Skeletal muscle satellite cell (primary cell): Measurements from ENCODE around the gene NEK6.

Experiments
- H3K27me3 ChIP-seq: 2 replicates; pipeline ENCODE4 v1.7.0; 2013; ENCODE audit warnings: low read length; ENCODE audit not compliant: control insufficient read depth, insufficient read depth
- H3K36me3 ChIP-seq: 2 replicates; pipeline ENCODE4 v1.7.0; 2013; ENCODE audit warnings: mild to moderate bottlenecking, control low read depth, low read length; ENCODE audit not compliant: insufficient read depth
- H3K4me1 ChIP-seq: 2 replicates; pipeline ENCODE4 v1.7.0; 2013; ENCODE audit warnings: low read length; ENCODE audit not compliant: control insufficient read depth, insufficient read depth
- H3K4me2 ChIP-seq: 2 replicates; pipeline ENCODE4 v1.7.0; 2013; ENCODE audit warnings: mild to moderate bottlenecking, low read length
- H3K4me3 ChIP-seq: 2 replicates; pipeline ENCODE4 v1.7.0; 2013; ENCODE audit warnings: low read length
- H3K9ac ChIP-seq: 2 replicates; pipeline ENCODE4 v1.7.0; 2013; ENCODE audit warnings: mild to moderate bottlenecking, low read depth, low read length, moderate library complexity
- H3K9me3 ChIP-seq: replicated peaks from 2 replicates; pipeline ENCODE4 v1.7.0; 2013; ENCODE audit warnings: mild to moderate bottlenecking, control low read depth, low read length

Gene NEK6

DNA sequence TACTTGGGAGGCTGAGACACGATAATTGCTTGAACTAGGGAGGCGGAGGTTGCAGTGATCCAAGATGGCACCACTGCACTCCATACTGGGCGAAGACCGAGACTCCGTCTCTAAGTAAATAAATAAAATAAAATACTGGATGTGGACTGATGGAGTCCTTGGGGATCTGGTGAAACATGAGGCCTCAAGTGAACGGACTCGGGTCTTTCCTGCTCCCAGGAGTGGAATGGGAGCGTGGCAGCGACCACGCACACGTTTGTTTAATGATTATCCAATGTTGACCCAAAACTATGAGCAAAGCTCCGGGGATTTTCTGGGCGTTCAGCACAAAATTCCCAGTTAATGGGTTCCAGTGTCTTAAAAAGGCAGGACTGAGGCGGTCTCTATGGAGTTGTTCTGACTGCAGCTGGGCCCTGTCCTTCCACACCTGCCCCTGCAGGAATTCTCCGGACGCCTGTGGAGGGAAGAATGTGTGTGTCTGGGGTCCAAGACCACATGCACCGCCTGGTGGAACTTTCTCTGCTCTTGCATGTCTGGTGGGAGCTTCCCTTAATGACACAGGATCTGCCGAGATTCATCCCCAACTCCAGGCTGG, 26.6 kb downstream of the NEK6 start:
- Histone ChIP-seq H3K4me1 (peaks cover 89% of the 10 kb centered on the region), H3K36me3 (peaks cover 24% of the 10 kb centered on the region), H3K9me3 (no peaks in the 10 kb centered on the region), H3K4me2 (peak overlapping the region; percentile 63), H3K4me3 (peak overlapping the region; percentile 45), H3K27me3 (no peaks in the 10 kb centered on the region), H3K9ac (peak overlapping the region; percentile 81)

GRCh38 chr9:124284940-124285441, 27.2 kb downstream of the NEK6 start:
- Histone ChIP-seq H3K9me3 (no peaks in the 10 kb centered on the region), H3K27me3 (no peaks in the 10 kb centered on the region), H3K9ac (peak overlapping the region; percentile 81), H3K4me1 (peaks cover 82% of the 10 kb centered on the region), H3K36me3 (peaks cover 31% of the 10 kb centered on the region), H3K4me2 (peak overlapping the region; percentile 63), H3K4me3 (peak overlapping the region; percentile 45)

DNA sequence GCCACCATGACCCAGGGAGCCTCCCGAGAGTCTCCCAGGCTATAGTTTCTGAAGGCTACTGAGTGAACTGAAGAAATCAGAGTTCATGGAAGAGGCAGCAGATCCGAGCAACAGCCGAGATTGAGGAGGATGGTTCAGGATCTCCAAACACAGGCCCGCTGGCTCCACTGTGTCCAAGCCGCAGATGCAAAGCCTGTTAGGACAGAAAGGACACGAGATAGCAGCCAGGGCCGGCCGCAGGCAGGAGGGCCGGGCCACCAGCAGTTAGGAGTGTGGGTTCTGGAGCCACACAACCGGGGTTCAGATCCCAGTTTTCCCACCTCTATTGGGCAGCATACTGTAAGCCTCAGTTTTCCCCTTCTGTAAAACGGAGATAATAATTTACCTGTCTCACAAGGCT, 27.7 kb downstream of the NEK6 start:
- H3K4me1 ChIP-seq = peaks cover 77% of the 10 kb centered on the region
- peaks cover 33% of the 10 kb centered on the region for H3K36me3 ChIP-seq
- peak overlapping the region; percentile 81 for H3K9ac ChIP-seq
- no peaks in the 10 kb centered on the region for H3K27me3 ChIP-seq
- no peaks in the 10 kb centered on the region for H3K9me3 ChIP-seq
- H3K4me3 ChIP-seq = peak overlapping the region; percentile 45
- peak overlapping the region; percentile 63 for H3K4me2 ChIP-seq

GRCh38 chr9:124285903-124286291, 28.1 kb downstream of the NEK6 start:
- H3K36me3 ChIP-seq = peaks cover 35% of the 10 kb centered on the region
- H3K4me1 ChIP-seq = peaks cover 73% of the 10 kb centered on the region
- H3K4me3 ChIP-seq = peak overlapping the region; percentile 45

DNA sequence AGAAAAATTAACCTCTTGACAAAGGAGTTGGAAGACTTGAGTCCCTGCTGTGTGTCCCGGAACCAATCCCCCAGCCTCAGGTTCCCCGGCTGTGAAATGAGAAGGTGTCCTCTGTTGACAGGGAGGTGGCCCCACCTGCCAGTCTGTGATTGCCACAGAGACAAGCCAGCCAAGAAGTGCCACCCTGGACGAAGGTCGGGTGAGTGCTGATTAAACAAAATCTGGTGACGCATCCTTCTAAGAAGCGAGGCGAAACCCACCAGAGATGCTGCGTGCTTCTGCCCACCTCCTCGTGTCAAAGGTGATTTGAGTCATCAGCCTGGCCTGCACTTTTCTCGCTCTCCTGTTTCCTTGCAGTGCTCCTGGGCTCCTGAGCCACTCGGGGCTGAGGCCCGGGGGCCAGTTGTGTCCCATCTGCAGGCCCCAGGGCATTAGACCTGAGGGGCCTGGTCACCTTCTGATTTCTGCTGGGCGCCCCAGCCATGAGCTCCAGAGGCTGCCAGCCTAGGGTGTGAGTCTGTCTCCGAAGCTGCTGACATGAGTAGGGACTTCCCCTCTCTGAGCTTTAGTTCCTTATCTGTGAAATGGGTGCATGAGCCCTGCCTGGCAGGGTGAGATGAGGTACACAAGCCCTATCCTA, 28.7 kb downstream of the NEK6 start:
- H3K4me2 ChIP-seq = peak overlapping the region; percentile 66
- peaks cover 38% of the 10 kb centered on the region for H3K36me3 ChIP-seq
- no peaks in the 10 kb centered on the region for H3K9me3 ChIP-seq
- peak overlapping the region; percentile 47 for H3K4me3 ChIP-seq
- H3K27me3 ChIP-seq = no peaks in the 10 kb centered on the region
- H3K4me1 ChIP-seq = peaks cover 72% of the 10 kb centered on the region
- peak overlapping the region; percentile 79 for H3K9ac ChIP-seq

More at GRCh38 chr9:124285903-124286291, 28.1 kb downstream of the NEK6 start:
- no peaks in the 10 kb centered on the region for H3K9me3 ChIP-seq
- H3K9ac ChIP-seq = peak overlapping the region; percentile 81
- no peaks in the 10 kb centered on the region for H3K27me3 ChIP-seq
- peak overlapping the region; percentile 66 for H3K4me2 ChIP-seq

DNA sequence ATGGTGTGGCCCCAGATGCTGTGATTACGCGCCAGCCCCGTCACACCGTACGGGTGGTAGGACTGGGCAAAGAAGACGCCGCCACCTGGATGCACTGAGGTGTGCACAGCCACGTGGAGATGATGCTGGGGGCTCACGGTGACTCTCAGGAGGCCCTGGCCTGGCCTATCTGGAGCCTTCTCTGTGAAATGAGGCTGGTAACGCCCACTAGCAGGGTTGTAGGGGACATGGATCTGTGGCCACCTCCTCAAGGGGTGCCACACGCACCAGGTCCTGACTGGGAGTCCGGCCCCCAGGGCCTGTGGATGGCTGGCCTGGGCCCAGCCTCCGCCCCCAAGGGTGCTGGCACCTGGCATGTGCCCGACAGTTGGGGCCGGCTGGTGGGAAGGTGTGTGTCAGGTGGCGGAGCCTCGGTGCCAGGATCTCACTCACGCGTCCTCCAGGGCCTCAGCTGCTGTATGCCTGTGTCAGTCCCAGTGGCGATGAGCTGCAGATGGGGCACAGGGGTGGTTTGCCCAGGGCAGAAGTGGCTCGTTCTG, 32.4 kb downstream of the NEK6 start:
- Histone ChIP-seq H3K4me1 (peaks cover 72% of the 10 kb centered on the region), H3K9ac (no peak overlapping the region), H3K9me3 (no peaks in the 10 kb centered on the region), H3K4me2 (no peak overlapping the region), H3K36me3 (peaks cover 52% of the 10 kb centered on the region), H3K4me3 (no peak overlapping the region), H3K27me3 (no peaks in the 10 kb centered on the region)

DNA sequence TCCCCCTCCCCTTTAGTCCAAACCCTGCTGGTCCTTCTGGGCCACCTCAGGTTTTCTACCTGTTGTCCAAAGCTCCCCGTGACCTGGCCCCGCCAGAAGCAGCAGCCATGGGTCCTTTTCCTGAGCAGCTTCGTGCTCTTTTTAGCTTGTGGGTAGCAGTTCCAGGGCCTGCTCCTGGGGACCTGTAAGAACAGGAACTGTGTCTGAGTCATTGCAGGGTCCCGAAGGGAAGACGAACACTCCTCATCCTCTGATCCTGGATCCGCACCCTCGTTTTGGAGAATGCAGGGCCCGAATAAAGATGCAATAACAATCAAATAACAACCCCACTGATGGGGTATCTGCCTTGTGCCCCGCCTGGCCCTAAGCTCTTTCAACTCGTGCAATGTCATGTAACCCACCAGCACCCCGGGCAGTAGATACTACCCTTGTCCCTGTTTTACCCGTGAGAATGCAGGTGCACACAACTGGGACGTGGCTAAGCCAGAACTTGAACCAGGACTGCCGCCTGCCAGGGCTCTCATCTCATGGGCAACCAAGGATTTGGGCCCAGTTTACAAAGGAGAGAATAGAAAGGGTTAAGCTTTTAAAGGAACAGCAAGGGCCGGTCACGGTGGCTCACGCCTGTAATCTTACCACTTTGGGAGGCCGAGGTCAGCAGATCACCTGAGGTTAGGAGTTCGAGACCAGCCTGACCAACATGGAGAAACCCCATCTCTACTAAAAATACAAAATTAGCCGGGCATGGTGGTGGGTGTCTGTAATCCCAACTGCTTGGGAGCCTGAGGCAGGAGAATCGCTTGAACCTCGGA, 33.2 kb downstream of the NEK6 start:
- H3K4me1 ChIP-seq = peaks cover 73% of the 10 kb centered on the region

DNA sequence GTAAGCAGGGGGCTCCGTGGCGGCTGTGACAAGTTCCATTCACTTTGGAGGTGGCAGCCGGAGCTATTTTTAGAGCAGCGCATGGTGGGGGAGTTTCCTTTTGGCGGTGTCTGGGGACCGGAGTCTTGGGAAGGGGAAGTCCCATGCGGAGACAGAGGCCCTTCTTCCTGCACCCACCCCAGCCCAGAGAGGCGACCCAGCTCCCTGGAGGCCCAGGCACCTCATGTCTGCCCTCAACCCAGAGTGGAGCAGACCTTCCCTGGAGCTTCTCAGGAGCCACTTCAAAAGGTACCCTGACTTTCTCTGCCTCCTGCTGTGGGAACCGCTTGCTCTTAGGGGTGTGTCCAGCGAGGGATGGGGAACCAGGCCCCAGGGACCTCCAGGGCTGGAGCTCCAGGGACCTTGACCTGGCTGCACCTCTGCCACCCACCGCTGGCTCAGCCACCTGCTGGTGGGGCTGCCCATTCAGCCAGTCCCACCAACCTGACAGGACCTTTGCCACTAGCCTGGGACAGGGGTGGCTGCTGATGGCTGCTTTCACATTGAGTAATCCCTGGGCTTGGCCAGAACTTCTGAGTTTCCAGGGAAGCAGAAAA, 34.1 kb downstream of the NEK6 start:
- H3K4me3 ChIP-seq = no peak overlapping the region
- no peaks in the 10 kb centered on the region for H3K27me3 ChIP-seq
- H3K4me2 ChIP-seq = no peak overlapping the region
- H3K36me3 ChIP-seq = peaks cover 63% of the 10 kb centered on the region
- H3K4me1 ChIP-seq = peaks cover 73% of the 10 kb centered on the region
- H3K9ac ChIP-seq = peak overlapping the region; percentile 11
- H3K9me3 ChIP-seq = no peaks in the 10 kb centered on the region

More for the DNA sequence above, 33.2 kb downstream of the NEK6 start:
- Histone ChIP-seq H3K9me3 (no peaks in the 10 kb centered on the region), H3K27me3 (no peaks in the 10 kb centered on the region), H3K36me3 (peaks cover 57% of the 10 kb centered on the region), H3K4me2 (no peak overlapping the region), H3K4me3 (no peak overlapping the region), H3K9ac (no peak overlapping the region)

DNA sequence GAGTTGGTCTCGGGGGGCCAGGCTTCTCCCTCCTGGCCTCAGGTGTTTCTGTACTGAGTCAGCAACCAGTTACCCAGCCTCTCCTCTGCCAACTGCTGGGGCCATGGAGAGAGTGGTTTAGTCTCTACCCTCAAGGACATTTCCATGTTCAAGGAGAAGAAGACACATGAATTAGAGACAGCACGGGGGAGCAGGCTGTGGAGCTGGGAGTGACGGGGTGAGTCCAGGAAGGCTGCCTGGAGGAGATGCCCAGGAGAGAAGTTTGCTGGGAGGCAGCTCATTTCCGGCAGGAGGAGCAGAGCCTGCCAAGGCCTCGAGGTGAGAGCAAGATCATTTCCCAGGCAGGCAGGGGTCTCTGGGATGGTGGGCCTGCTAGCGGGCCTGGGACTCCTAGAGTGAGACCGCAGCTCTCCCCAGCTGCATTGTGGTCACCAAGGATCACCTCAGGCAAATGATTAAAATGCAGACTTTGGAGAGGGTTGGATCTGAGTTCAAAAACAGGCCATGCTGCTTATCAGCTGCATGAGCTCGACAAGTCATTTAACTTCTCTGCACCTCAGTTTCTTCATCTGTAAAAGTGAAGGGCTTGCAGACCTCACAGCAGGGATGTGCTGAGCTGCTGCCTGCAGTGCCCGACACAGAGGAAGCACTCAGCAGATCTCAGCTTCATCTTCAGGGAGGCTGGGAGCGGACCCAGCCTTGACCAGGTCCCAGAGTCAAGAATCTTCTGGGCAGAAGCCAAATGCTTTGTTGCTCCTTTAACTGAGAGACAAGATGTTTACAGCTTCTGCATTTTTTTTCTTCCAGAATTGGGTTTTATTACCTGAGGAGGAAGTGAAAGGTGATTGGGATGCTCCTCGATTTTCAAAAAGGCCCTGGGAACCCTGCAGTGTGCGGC, 35.2 kb downstream of the NEK6 start:
- H3K4me3 ChIP-seq = no peak overlapping the region
- H3K4me2 ChIP-seq = no peak overlapping the region
- H3K9ac ChIP-seq = peak overlapping the region; percentile 40
- peaks cover 72% of the 10 kb centered on the region for H3K4me1 ChIP-seq
- H3K9me3 ChIP-seq = no peaks in the 10 kb centered on the region
- H3K36me3 ChIP-seq = peaks cover 60% of the 10 kb centered on the region
- H3K27me3 ChIP-seq = no peaks in the 10 kb centered on the region

DNA sequence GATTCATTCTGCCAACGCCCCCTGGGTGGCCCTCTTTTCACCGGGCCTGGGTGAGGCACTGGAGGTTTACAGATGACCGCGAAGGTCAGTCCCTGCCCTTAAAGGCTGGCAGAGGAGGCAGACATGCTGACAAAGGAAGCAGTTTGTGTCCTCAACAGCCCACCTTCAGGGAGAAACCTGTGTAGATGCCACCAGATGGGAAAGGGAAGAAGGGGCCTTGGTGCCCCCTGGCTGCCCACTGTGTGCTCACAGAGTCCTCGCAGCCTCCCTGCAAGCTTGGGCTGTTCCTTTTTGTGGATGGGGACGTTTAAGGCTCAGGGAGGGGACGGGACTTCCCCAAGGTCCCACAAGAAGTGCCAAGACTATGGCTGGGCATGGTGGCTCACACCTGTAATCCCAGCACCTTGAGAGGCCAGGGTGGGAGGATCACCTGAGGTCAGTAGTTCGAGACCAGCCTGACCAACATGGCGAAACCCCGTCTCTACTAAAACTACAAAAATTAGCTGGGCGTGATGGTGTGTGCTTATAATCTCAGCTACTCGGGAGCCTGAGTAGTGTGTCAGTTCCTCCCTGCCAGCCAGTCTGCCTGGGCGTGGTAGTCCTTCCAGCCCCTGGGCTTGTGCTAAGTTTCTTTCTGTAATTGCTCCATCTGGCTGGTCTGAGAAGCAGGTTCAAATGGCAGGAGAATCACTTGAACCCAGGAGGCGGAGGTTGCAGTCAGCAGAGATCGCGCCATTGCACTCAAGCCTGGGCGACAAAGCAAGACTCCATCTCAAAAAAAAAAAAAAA, 36.2 kb downstream of the NEK6 start:
- Histone ChIP-seq H3K9me3 (no peaks in the 10 kb centered on the region), H3K4me3 (no peak overlapping the region), H3K9ac (peak overlapping the region; percentile 40), H3K36me3 (peaks cover 60% of the 10 kb centered on the region), H3K4me2 (no peak overlapping the region), H3K27me3 (no peaks in the 10 kb centered on the region), H3K4me1 (peaks cover 74% of the 10 kb centered on the region)
